Tibial artery (tissue), 4 donors: ENCODE results near the gene NTF3.

Experiments used
- DNase-seq, 2 donors: peaks; one replicate each; pipeline ENCODE4 v3.0.0-alpha.2; 2019
- H3K27ac ChIP-seq, 2 donors: fragments of 200-600 bp; sonication (generic) in 1 of 2; 1 replicate in 1 of 2; 2 replicates in 1 of 2; pipeline ENCODE4 v1.5.1; 2018 to 2019; ENCODE audit warnings: mild to moderate bottlenecking in 1 of 2
- H3K27me3 ChIP-seq, 2 donors: fragments of 200-600 bp; sonication (generic) in 1 of 2; one replicate each; pipeline versions ENCODE4 v1.5.1 to v1.6.0; 2016 to 2019
- H3K36me3 ChIP-seq, 3 donors: fragments of 200-600 bp; sonication (generic) in 2 of 3; one replicate each; pipeline ENCODE4 v1.5.1; 2016 to 2019; ENCODE audit warnings: mild to moderate bottlenecking in 2 of 3
- H3K4me1 ChIP-seq, 4 donors: fragments of 200-600 bp; sonication (generic) in 2 of 4; 1 replicate in 3 of 4; 2 replicates in 1 of 4; pipeline ENCODE4 v1.5.1; 2016 to 2019
- H3K4me3 ChIP-seq, 2 donors: fragments of 200-600 bp; sonication (generic) in 1 of 2; 1 replicate in 1 of 2; 2 replicates in 1 of 2; pipeline ENCODE4 v1.5.1; 2018 to 2019; ENCODE audit warnings: mild to moderate bottlenecking in 2 of 2
- H3K9me3 ChIP-seq, 3 donors: fragments of 200-600 bp; sonication (generic) in 1 of 3; one replicate each; pipeline ENCODE4 v1.5.1; 2016 to 2019
- CTCF ChIP-seq, 2 experiments: fragments of 200-600 bp in 1 of 2; fragments of 450-650 bp in 1 of 2; IDR thresholded peaks; one replicate each; pipeline ENCODE4 v1.5.1; 2017 to 2019; ENCODE audit warnings: antibody characterized with exemption in 2 of 2, mild to moderate bottlenecking in 1 of 2, moderate library complexity in 1 of 2
- intact Hi-C: fragments of 100-400 bp; cut with DNase I; formaldehyde crosslinking; loops from one replicate; pipeline ENCODE4 v1.15.0; 2023; ENCODE audit warnings: low total_unique reads

The NTF3 gene

DNA sequence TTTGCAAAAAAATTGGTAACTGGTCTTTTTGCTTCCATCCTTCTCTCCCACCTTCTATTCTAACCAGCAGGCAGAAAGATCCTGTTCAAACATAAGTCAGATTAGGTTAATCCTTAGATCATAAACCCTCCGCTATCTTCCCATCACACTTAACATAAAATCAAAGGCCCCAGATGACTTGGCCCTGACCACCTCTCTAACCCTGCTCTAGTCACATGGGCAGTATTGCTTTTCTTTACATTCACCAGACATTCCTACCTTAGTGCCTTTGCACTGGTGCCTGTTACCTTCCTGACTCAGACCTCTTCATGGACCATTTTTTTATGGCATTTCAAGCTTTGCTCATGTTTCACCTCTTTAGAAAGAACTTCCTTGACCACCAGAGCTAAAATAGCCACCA lies 83.5 kb downstream of the NTF3 start:
- Histone ChIP-seq H3K4me1 (peaks cover 0 to 11% (median 3%) of the 10 kb centered on the region in 4 donors), H3K27me3 (no peaks in the 10 kb centered on the region), H3K4me3 (no peak overlapping the region), H3K36me3 (no peaks in the 10 kb centered on the region), H3K9me3 (no peaks in the 10 kb centered on the region), H3K27ac (no peak overlapping the region)
- no peak for TF ChIP-seq CTCF (IDR thresholded peaks at IDR 0.05)
- intact Hi-C loops, result loop anchor here (10.0 kb wide), 1 partner anchor 311 kb away; no protein-coding TSS in a partner anchor
- no peak for DNase-seq

DNA sequence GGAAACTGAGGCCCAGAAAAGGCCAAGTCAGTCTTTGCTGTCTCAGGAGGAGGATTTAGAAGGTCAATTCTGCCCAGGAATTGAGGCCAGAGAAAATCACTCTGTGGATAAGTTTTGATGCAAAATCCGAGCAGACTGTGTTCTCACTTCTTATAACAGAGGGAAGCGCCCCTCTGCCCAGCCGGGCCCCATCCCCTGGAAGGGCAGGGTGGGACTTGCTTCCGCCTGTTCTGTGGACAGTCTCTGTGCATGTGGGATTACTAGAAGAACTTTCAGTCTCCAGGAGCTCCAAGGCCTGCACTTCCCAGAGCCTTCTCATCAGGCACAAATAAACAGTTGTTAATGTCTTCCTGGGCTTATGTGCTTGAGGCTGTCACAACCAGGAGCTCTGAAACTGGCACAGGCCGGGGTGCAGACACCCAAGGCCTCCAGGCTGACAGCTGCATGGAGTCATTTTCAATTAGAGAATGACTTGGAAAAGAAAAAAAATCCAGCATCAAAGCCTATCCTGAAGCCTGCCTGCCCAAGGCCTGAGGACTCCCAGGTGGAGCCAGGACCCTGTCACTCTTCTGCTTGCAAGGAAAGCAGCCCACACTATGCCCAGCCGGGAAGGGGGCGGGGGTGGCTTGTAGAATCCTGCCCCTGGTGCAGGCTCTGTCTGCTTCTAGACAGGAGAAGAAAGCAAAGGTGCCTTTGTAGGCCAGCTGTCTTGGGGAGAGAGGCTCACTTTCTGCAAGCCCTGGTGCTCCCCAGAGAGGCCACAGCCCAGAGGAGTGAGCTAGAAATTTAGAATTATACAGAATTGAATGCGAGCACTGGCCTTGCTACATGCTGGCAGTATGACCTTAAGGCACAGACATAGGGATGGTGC lies 84.7 kb downstream of the NTF3 start:
- TF ChIP-seq CTCF (IDR thresholded peaks at IDR 0.05), result no peak
- Histone ChIP-seq H3K36me3 (no peaks in the 10 kb centered on the region), H3K27ac (no peak overlapping the region), H3K4me3 (no peak overlapping the region), H3K4me1 (peaks cover 0 to 6% (median 1%) of the 10 kb centered on the region in 4 donors), H3K27me3 (no peaks in the 10 kb centered on the region), H3K9me3 (no peaks in the 10 kb centered on the region)
- no peak for DNase-seq
- intact Hi-C loops, result loop anchor here (10.0 kb wide), 1 partner anchor 312 kb away; no protein-coding TSS in a partner anchor

GRCh38 chr12:5518584-5519365 lies 86.9 kb downstream of the NTF3 start:
- no peak for TF ChIP-seq CTCF (IDR thresholded peaks at IDR 0.05)
- no peak overlapping the region for H3K4me3 ChIP-seq
- H3K27ac ChIP-seq, result no peak overlapping the region
- no peaks in the 10 kb centered on the region for H3K9me3 ChIP-seq
- H3K36me3 ChIP-seq, result no peaks in the 10 kb centered on the region
- intact Hi-C loops, result loop anchor here (10.0 kb wide), 1 partner anchor 314 kb away; no protein-coding TSS in a partner anchor
- H3K27me3 ChIP-seq, result no peaks in the 10 kb centered on the region
- DNase-seq, result no peak
- no peaks in the 10 kb centered on the region for H3K4me1 ChIP-seq

GRCh38 chr12:5520037-5520436 lies 88.1 kb downstream of the NTF3 start:
- no peak overlapping the region for H3K4me3 ChIP-seq
- intact Hi-C loops, result no loop called here

GRCh38 chr12:5520831-5521230 lies 88.9 kb downstream of the NTF3 start:
- TF ChIP-seq CTCF (IDR thresholded peaks at IDR 0.05), result no peak
- intact Hi-C loops, result no loop called here

More at GRCh38 chr12:5520037-5520436, 88.1 kb downstream of the NTF3 start:
- no peaks in the 10 kb centered on the region for H3K36me3 ChIP-seq
- H3K4me1 ChIP-seq, result no peaks in the 10 kb centered on the region
- no peak for TF ChIP-seq CTCF (IDR thresholded peaks at IDR 0.05)
- no peaks in the 10 kb centered on the region for H3K27me3 ChIP-seq
- no peak for DNase-seq
- H3K27ac ChIP-seq, result no peak overlapping the region
- H3K9me3 ChIP-seq, result no peaks in the 10 kb centered on the region

More at GRCh38 chr12:5520831-5521230, 88.9 kb downstream of the NTF3 start:
- no peak for DNase-seq
- Histone ChIP-seq H3K27me3 (no peaks in the 10 kb centered on the region), H3K4me3 (no peak overlapping the region), H3K4me1 (no peaks in the 10 kb centered on the region), H3K36me3 (no peaks in the 10 kb centered on the region), H3K9me3 (no peaks in the 10 kb centered on the region), H3K27ac (no peak overlapping the region)
